Panc1 (cell line): ENCODE results near the gene AGBL5.

ENCODE experiments used
- SIN3A ChIP-seq: IDR thresholded peaks from 2 replicates; pipeline ENCODE4 v1.6.1; 2012; ENCODE audit warnings: low read depth, mild to moderate bottlenecking, low read length, moderate library complexity, borderline replicate concordance; ENCODE audit not compliant: insufficient read depth
- TF ChIP-seq, protein P1 (sequence below): fragments of 450-650 bp; IDR thresholded peaks from 2 replicates; pipeline ENCODE4 v1.5.1; 2017; ENCODE audit warnings: mild to moderate bottlenecking
- TF ChIP-seq, protein P2 (sequence below), 2 experiments: IDR thresholded peaks; 2 replicates each; pipeline ENCODE4 v1.6.1; 2011 to 2012; ENCODE audit warnings: low read depth in 2 of 2, control low read depth in 1 of 2, low read length in 1 of 2, mild to moderate bottlenecking in 1 of 2, moderate library complexity in 1 of 2; ENCODE audit not compliant: insufficient read depth in 1 of 2

- no peak for TF ChIP-seq SIN3A
- TF ChIP-seq, protein P1, sequence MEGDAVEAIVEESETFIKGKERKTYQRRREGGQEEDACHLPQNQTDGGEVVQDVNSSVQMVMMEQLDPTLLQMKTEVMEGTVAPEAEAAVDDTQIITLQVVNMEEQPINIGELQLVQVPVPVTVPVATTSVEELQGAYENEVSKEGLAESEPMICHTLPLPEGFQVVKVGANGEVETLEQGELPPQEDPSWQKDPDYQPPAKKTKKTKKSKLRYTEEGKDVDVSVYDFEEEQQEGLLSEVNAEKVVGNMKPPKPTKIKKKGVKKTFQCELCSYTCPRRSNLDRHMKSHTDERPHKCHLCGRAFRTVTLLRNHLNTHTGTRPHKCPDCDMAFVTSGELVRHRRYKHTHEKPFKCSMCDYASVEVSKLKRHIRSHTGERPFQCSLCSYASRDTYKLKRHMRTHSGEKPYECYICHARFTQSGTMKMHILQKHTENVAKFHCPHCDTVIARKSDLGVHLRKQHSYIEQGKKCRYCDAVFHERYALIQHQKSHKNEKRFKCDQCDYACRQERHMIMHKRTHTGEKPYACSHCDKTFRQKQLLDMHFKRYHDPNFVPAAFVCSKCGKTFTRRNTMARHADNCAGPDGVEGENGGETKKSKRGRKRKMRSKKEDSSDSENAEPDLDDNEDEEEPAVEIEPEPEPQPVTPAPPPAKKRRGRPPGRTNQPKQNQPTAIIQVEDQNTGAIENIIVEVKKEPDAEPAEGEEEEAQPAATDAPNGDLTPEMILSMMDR = no peak
- TF ChIP-seq, protein P2, sequence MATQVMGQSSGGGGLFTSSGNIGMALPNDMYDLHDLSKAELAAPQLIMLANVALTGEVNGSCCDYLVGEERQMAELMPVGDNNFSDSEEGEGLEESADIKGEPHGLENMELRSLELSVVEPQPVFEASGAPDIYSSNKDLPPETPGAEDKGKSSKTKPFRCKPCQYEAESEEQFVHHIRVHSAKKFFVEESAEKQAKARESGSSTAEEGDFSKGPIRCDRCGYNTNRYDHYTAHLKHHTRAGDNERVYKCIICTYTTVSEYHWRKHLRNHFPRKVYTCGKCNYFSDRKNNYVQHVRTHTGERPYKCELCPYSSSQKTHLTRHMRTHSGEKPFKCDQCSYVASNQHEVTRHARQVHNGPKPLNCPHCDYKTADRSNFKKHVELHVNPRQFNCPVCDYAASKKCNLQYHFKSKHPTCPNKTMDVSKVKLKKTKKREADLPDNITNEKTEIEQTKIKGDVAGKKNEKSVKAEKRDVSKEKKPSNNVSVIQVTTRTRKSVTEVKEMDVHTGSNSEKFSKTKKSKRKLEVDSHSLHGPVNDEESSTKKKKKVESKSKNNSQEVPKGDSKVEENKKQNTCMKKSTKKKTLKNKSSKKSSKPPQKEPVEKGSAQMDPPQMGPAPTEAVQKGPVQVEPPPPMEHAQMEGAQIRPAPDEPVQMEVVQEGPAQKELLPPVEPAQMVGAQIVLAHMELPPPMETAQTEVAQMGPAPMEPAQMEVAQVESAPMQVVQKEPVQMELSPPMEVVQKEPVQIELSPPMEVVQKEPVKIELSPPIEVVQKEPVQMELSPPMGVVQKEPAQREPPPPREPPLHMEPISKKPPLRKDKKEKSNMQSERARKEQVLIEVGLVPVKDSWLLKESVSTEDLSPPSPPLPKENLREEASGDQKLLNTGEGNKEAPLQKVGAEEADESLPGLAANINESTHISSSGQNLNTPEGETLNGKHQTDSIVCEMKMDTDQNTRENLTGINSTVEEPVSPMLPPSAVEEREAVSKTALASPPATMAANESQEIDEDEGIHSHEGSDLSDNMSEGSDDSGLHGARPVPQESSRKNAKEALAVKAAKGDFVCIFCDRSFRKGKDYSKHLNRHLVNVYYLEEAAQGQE (IDR thresholded peaks at IDR 0.05; ENCODE audit: insufficient read depth in 1 of 2, low read depth in 2 of 2, low read length in 1 of 2) = no peak
These were observed 18.1 kb upstream of the AGBL5 start for GRCh38 chr2:27033253-27033852.
